Mucosa of rectum (tissue), 2 donors: ENCODE results near the gene AFF3.

Source experiments
- H3K27ac ChIP-seq, 2 donors: one replicate each; pipeline ENCODE4 v1.7.0; 2013; ENCODE audit warnings: inconsistent platforms in 2 of 2, low read depth in 2 of 2, low read length in 2 of 2
- H3K27me3 ChIP-seq, 2 donors: one replicate each; pipeline ENCODE4 v1.7.0; 2013; ENCODE audit warnings: low read length in 2 of 2; ENCODE audit not compliant: control insufficient read depth in 2 of 2, insufficient read depth in 2 of 2
- H3K36me3 ChIP-seq, 2 donors: one replicate each; pipeline ENCODE4 v1.7.0; 2013; ENCODE audit warnings: low read length in 2 of 2; ENCODE audit not compliant: control insufficient read depth in 2 of 2, insufficient read depth in 2 of 2
- H3K4me1 ChIP-seq, 2 donors: one replicate each; pipeline ENCODE4 v1.7.0; 2013; ENCODE audit warnings: low read length in 2 of 2, mild to moderate bottlenecking in 1 of 2; ENCODE audit not compliant: control insufficient read depth in 2 of 2, insufficient read depth in 2 of 2
- H3K4me3 ChIP-seq, 2 donors: one replicate each; pipeline ENCODE4 v1.7.0; 2013; ENCODE audit warnings: low read length in 2 of 2
- H3K9ac ChIP-seq, 2 donors: one replicate each; pipeline ENCODE4 v1.7.0; 2013; ENCODE audit warnings: low read length in 2 of 2, low read depth in 1 of 2, mild to moderate bottlenecking in 1 of 2
- H3K9me3 ChIP-seq, 2 donors: one replicate each; pipeline ENCODE4 v1.7.0; 2013; ENCODE audit warnings: low read length in 2 of 2; ENCODE audit not compliant: control insufficient read depth in 2 of 2
- donor health status: healthy.
- donor health status: Normal muscosa, but diverticular disease.

Gene AFF3

GRCh38 chr2:100004959-100005387 is 137.4 kb downstream of the AFF3 start:
- H3K9ac ChIP-seq: no peak overlapping the region
- H3K9me3 ChIP-seq: no peaks in the 10 kb centered on the region
- no peaks in the 10 kb centered on the region for H3K4me1 ChIP-seq
- no peak overlapping the region for H3K4me3 ChIP-seq
- H3K36me3 ChIP-seq: no peaks in the 10 kb centered on the region
- H3K27ac ChIP-seq: no peak overlapping the region
- H3K27me3 ChIP-seq: no peaks in the 10 kb centered on the region

- H3K27ac ChIP-seq: no peak overlapping the region
- H3K4me1 ChIP-seq: no peaks in the 10 kb centered on the region
- no peak overlapping the region for H3K9ac ChIP-seq
- H3K4me3 ChIP-seq: no peak overlapping the region
- H3K9me3 ChIP-seq: no peaks in the 10 kb centered on the region
- no peaks in the 10 kb centered on the region for H3K36me3 ChIP-seq
- no peaks in the 10 kb centered on the region for H3K27me3 ChIP-seq
These were observed 138.0 kb downstream of the AFF3 start for GRCh38 chr2:100004348-100004884.

- no peaks in the 10 kb centered on the region for H3K9me3 ChIP-seq
- no peaks in the 10 kb centered on the region for H3K36me3 ChIP-seq
- H3K9ac ChIP-seq: no peak overlapping the region
- H3K4me1 ChIP-seq: no peaks in the 10 kb centered on the region
- H3K27ac ChIP-seq: no peak overlapping the region
- H3K4me3 ChIP-seq: no peak overlapping the region
- H3K27me3 ChIP-seq: no peaks in the 10 kb centered on the region
These were observed 140.3 kb downstream of the AFF3 start for GRCh38 chr2:100002059-100002458.

GRCh38 chr2:100000915-100001707 is 141.3 kb downstream of the AFF3 start:
- H3K4me1 ChIP-seq: no peaks in the 10 kb centered on the region
- H3K27ac ChIP-seq: no peak overlapping the region
- H3K27me3 ChIP-seq: no peaks in the 10 kb centered on the region
- H3K4me3 ChIP-seq: no peak overlapping the region
- H3K9me3 ChIP-seq: no peaks in the 10 kb centered on the region
- no peaks in the 10 kb centered on the region for H3K36me3 ChIP-seq
- H3K9ac ChIP-seq: no peak overlapping the region

GRCh38 chr2:99998651-99999320 is 143.6 kb downstream of the AFF3 start:
- H3K9ac ChIP-seq: no peak overlapping the region
- H3K9me3 ChIP-seq: no peaks in the 10 kb centered on the region
- no peaks in the 10 kb centered on the region for H3K4me1 ChIP-seq
- H3K27ac ChIP-seq: no peak overlapping the region
- H3K36me3 ChIP-seq: no peaks in the 10 kb centered on the region
- no peak overlapping the region for H3K4me3 ChIP-seq
- H3K27me3 ChIP-seq: no peaks in the 10 kb centered on the region

GRCh38 chr2:99989905-99990304 is 152.5 kb downstream of the AFF3 start:
- no peak overlapping the region for H3K9ac ChIP-seq
- H3K27ac ChIP-seq: no peak overlapping the region
- H3K9me3 ChIP-seq: no peaks in the 10 kb centered on the region
- no peaks in the 10 kb centered on the region for H3K36me3 ChIP-seq
- no peaks in the 10 kb centered on the region for H3K27me3 ChIP-seq
- no peaks in the 10 kb centered on the region for H3K4me1 ChIP-seq
- H3K4me3 ChIP-seq: no peak overlapping the region

GRCh38 chr2:99988599-99988998 is 153.8 kb downstream of the AFF3 start:
- Histone ChIP-seq H3K9ac (no peak overlapping the region), H3K27ac (no peak overlapping the region), H3K9me3 (no peaks in the 10 kb centered on the region), H3K27me3 (no peaks in the 10 kb centered on the region), H3K36me3 (no peaks in the 10 kb centered on the region), H3K4me3 (no peak overlapping the region), H3K4me1 (no peaks in the 10 kb centered on the region)

GRCh38 chr2:99987160-99987559 is 155.2 kb downstream of the AFF3 start:
- Histone ChIP-seq H3K9me3 (no peaks in the 10 kb centered on the region), H3K27me3 (no peaks in the 10 kb centered on the region), H3K4me3 (no peak overlapping the region), H3K9ac (no peak overlapping the region), H3K36me3 (no peaks in the 10 kb centered on the region), H3K4me1 (no peaks in the 10 kb centered on the region), H3K27ac (no peak overlapping the region)

GRCh38 chr2:99984799-99985515 is 157.4 kb downstream of the AFF3 start:
- Histone ChIP-seq H3K27me3 (no peaks in the 10 kb centered on the region), H3K27ac (no peak overlapping the region), H3K9ac (no peak overlapping the region), H3K4me1 (no peaks in the 10 kb centered on the region), H3K4me3 (no peak overlapping the region), H3K36me3 (no peaks in the 10 kb centered on the region), H3K9me3 (no peaks in the 10 kb centered on the region)

GRCh38 chr2:99982744-99983143 is 159.6 kb downstream of the AFF3 start:
- Histone ChIP-seq H3K4me1 (no peaks in the 10 kb centered on the region), H3K4me3 (no peak overlapping the region), H3K27me3 (no peaks in the 10 kb centered on the region), H3K9me3 (no peaks in the 10 kb centered on the region), H3K27ac (no peak overlapping the region), H3K9ac (no peak overlapping the region), H3K36me3 (no peaks in the 10 kb centered on the region)
